ENCODE results near the gene TACC2. TPM values are rescaled to one million over a fixed set of nuclear protein-coding genes. Genes with fewer than 3 reads are reported as not detected.
A peak's percentile ranks its signal among the peaks of the same experiment; 100 is the strongest.

Gene TACC2
- total RNA-seq, 1 donor from 2014 or later = 400 TPM

- Histone ChIP-seq H3K4me1 (peaks cover 71% of the 10 kb centered on the region), H3K9me3 (replicated peaks) (no peaks in the 10 kb centered on the region), H3K27me3 (ENCODE audit: low read depth) (no peaks in the 10 kb centered on the region), H3K4me3 (peak overlapping the region; percentile 60), H3K36me3 (peaks cover 20% of the 10 kb centered on the region), H3K27ac (replicated peaks) (peak overlapping the region; percentile 4)
- DNase-seq = no peak
- TF ChIP-seq, protein P1, sequence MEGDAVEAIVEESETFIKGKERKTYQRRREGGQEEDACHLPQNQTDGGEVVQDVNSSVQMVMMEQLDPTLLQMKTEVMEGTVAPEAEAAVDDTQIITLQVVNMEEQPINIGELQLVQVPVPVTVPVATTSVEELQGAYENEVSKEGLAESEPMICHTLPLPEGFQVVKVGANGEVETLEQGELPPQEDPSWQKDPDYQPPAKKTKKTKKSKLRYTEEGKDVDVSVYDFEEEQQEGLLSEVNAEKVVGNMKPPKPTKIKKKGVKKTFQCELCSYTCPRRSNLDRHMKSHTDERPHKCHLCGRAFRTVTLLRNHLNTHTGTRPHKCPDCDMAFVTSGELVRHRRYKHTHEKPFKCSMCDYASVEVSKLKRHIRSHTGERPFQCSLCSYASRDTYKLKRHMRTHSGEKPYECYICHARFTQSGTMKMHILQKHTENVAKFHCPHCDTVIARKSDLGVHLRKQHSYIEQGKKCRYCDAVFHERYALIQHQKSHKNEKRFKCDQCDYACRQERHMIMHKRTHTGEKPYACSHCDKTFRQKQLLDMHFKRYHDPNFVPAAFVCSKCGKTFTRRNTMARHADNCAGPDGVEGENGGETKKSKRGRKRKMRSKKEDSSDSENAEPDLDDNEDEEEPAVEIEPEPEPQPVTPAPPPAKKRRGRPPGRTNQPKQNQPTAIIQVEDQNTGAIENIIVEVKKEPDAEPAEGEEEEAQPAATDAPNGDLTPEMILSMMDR (IDR thresholded peaks at IDR 0.05; ENCODE audit: borderline replicate concordance) = no peak
- intact Hi-C loops (cut with micrococcal nuclease) = no loop called here
Observed at GRCh38 chr10:122163174-122164022, 174.4 kb downstream of the TACC2 start.

DNA sequence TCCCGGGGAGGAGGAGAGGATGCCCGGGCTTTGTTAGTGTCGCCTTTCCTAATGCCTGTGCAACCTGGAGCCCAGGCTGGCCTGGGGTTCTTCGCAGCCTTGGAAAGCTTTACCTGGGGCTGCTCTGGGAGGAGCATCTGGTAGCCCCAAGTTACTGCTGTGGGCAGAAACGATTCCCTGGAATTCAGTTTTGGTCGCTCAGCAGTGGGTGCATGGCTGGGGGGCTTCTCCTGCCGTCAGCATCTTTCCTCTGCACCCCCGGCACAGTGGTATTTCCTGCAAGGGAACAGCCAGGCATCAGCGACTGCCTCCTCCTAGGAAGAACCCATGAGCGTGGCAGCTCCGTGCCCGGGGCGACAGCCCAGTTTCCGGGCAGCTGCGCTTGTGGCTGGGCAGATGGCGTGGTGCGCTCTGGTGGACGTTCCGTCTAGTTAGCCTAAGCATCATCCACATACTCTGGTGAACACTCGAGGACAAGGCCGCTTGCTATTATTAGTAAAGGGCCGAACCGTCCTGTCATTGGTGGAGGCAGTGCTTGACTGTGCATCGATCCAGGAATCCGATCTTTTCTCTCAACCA lies 175.1 kb downstream of the TACC2 start:
- H3K4me1 ChIP-seq = peaks cover 64% of the 10 kb centered on the region

GRCh38 chr10:122164815-122165483 lies 176.0 kb downstream of the TACC2 start:
- intact Hi-C loops (cut with micrococcal nuclease) = no loop called here
- DNase-seq = no peak
- no peaks in the 10 kb centered on the region for H3K9me3 ChIP-seq (replicated peaks)
- no peak overlapping the region for H3K4me3 ChIP-seq
- H3K27ac ChIP-seq (replicated peaks) = peak overlapping the region; percentile 4
- peaks cover 62% of the 10 kb centered on the region for H3K4me1 ChIP-seq
- TF ChIP-seq, protein P1 (IDR thresholded peaks at IDR 0.05; ENCODE audit: borderline replicate concordance) = no peak
- H3K36me3 ChIP-seq = peaks cover 7% of the 10 kb centered on the region
- H3K27me3 ChIP-seq (ENCODE audit: low read depth) = no peaks in the 10 kb centered on the region

More for the DNA sequence above, 175.1 kb downstream of the TACC2 start:
- intact Hi-C loops (cut with micrococcal nuclease) = no loop called here
- TF ChIP-seq, protein P1 (IDR thresholded peaks at IDR 0.05; ENCODE audit: borderline replicate concordance) = no peak
- Histone ChIP-seq H3K36me3 (peaks cover 13% of the 10 kb centered on the region), H3K4me3 (peak overlapping the region; percentile 60), H3K27ac (replicated peaks) (peak overlapping the region; percentile 4), H3K9me3 (replicated peaks) (no peaks in the 10 kb centered on the region), H3K27me3 (ENCODE audit: low read depth) (no peaks in the 10 kb centered on the region)
- DNase-seq = no peak

GRCh38 chr10:122165484-122166276 lies 176.7 kb downstream of the TACC2 start:
- Histone ChIP-seq H3K4me3 (no peak overlapping the region), H3K9me3 (replicated peaks) (no peaks in the 10 kb centered on the region), H3K4me1 (peaks cover 70% of the 10 kb centered on the region), H3K27me3 (ENCODE audit: low read depth) (no peaks in the 10 kb centered on the region), H3K36me3 (peaks cover 7% of the 10 kb centered on the region), H3K27ac (replicated peaks) (peak overlapping the region; percentile 4)
- no peak for DNase-seq
- TF ChIP-seq, protein P1 (IDR thresholded peaks at IDR 0.05; ENCODE audit: borderline replicate concordance) = no peak
- intact Hi-C loops (cut with micrococcal nuclease) = no loop called here

GRCh38 chr10:122168101-122168500 lies 179.1 kb downstream of the TACC2 start:
- H3K36me3 ChIP-seq = no peaks in the 10 kb centered on the region
- intact Hi-C loops (cut with micrococcal nuclease) = no loop called here
- no peaks in the 10 kb centered on the region for H3K27me3 ChIP-seq (ENCODE audit: low read depth)
- TF ChIP-seq, protein P1 (IDR thresholded peaks at IDR 0.05; ENCODE audit: borderline replicate concordance) = no peak
- no peak overlapping the region for H3K4me3 ChIP-seq
- no peak for DNase-seq
- H3K4me1 ChIP-seq = peaks cover 75% of the 10 kb centered on the region
- H3K27ac ChIP-seq (replicated peaks) = no peak overlapping the region
- no peaks in the 10 kb centered on the region for H3K9me3 ChIP-seq (replicated peaks)
